HepG2 (cell line): ENCODE results near the gene VKORC1. TPM values are rescaled to one million over a fixed set of nuclear protein-coding genes. Genes with fewer than 3 reads are reported as not detected.

Experiments used
- ATF1 ChIP-seq: IDR thresholded peaks from 2 replicates; pipeline ENCODE4 v1.6.1; 2016; ENCODE audit warnings: mild to moderate bottlenecking, control low read depth
- GABPB1 ChIP-seq: IDR thresholded peaks from 2 replicates; pipeline ENCODE4 v1.6.1; 2016; ENCODE audit warnings: mild to moderate bottlenecking, missing genetic modification reagents, moderate library complexity, missing compliant biosample characterization
- GFI1 ChIP-seq: sonication (generic); formaldehyde crosslinking; IDR thresholded peaks from 2 replicates; pipeline ENCODE4 v1.5.0; 2020; ENCODE audit warnings: missing genetic modification reagents, mild to moderate bottlenecking, borderline replicate concordance
- GLMP ChIP-seq: sonication (generic); formaldehyde crosslinking; IDR thresholded peaks from 2 replicates; pipeline ENCODE4 v1.9.0; 2021; ENCODE audit warnings: missing genetic modification reagents, mild to moderate bottlenecking, borderline replicate concordance
- MEIS1 ChIP-seq: sonication (generic); formaldehyde crosslinking; IDR thresholded peaks from 2 replicates; pipeline ENCODE4 v1.9.0; 2021; ENCODE audit warnings: mild to moderate bottlenecking, missing genetic modification reagents, moderate library complexity, borderline replicate concordance
- MZF1 ChIP-seq: sonication (generic); formaldehyde crosslinking; IDR thresholded peaks from 2 replicates; pipeline ENCODE4 v1.8.1; 2023; ENCODE audit warnings: mild to moderate bottlenecking, missing genetic modification reagents, borderline replicate concordance
- ZBTB4 ChIP-seq: sonication (generic); formaldehyde crosslinking; IDR thresholded peaks from 2 replicates; pipeline ENCODE4 v1.4.0; 2020; ENCODE audit warnings: missing genetic modification reagents, mild to moderate bottlenecking, borderline replicate concordance
- ZFP41 ChIP-seq: sonication (generic); formaldehyde crosslinking; IDR thresholded peaks from 2 replicates; pipeline ENCODE4 v1.4.0; 2020; ENCODE audit warnings: mild to moderate bottlenecking, missing genetic modification reagents, borderline replicate concordance
- ZFYVE20 ChIP-seq: sonication (generic); formaldehyde crosslinking; IDR thresholded peaks from 2 replicates; pipeline ENCODE4 v1.8.0; 2023; ENCODE audit warnings: low read depth, mild to moderate bottlenecking, moderate library complexity, missing genetic modification reagents, borderline replicate concordance
- ZSCAN25 ChIP-seq: sonication (generic); formaldehyde crosslinking; IDR thresholded peaks from 2 replicates; pipeline ENCODE4 v1.8.0; 2022; ENCODE audit warnings: mild to moderate bottlenecking, missing genetic modification reagents
- polyA plus RNA-seq, 8 experiments: library from polyadenylated mRNA; depleted of rRNA in 3 of 8; stranded (reverse) in 7 of 8; unstranded in 1 of 8; fragments of >200 nt; fragmentation: Illumina TruSeq in 4 of 8; extraction: Trizol in 4 of 8; gene quantifications; 2 replicates each; pipeline versions ENCODE4 v1.2.1 to v1.2.3, GENCODE V29; 2011 to 2016; ENCODE audit warnings: low read depth in 4 of 8, missing spikeins in 1 of 8, mixed read lengths in 1 of 8; ENCODE audit not compliant: insufficient read depth in 1 of 8
- total RNA-seq, 5 experiments: library from RNA; depleted of rRNA; stranded (reverse); fragments of >200 nt; fragmentation: Illumina TruSeq; extraction: Trizol; gene quantifications; 2 replicates each; pipeline ENCODE4 v1.2.3, GENCODE V29; 2016; ENCODE audit warnings: low read depth in 1 of 5
- TF ChIP-seq, protein P1 (sequence below): fragments of 450-650 bp; IDR thresholded peaks from 2 replicates; pipeline ENCODE4 v1.6.1; 2017; ENCODE audit warnings: mild to moderate bottlenecking
- TF ChIP-seq, protein P2 (sequence below): sonication (generic); formaldehyde crosslinking; IDR thresholded peaks from 2 replicates; pipeline ENCODE4 v1.5.0; 2020; ENCODE audit warnings: mild to moderate bottlenecking, missing genetic modification reagents, borderline replicate concordance

Gene VKORC1
- total and polyA plus RNA-seq, 2 of the 13 experiments (the other 11 are each of a cell fraction or from before 2014, with no cell fraction given): 141 to 615 TPM

GRCh38 chr16:31094424-31095120 is at the start of gene VKORC1 (continued):
- TF ChIP-seq, protein P1, sequence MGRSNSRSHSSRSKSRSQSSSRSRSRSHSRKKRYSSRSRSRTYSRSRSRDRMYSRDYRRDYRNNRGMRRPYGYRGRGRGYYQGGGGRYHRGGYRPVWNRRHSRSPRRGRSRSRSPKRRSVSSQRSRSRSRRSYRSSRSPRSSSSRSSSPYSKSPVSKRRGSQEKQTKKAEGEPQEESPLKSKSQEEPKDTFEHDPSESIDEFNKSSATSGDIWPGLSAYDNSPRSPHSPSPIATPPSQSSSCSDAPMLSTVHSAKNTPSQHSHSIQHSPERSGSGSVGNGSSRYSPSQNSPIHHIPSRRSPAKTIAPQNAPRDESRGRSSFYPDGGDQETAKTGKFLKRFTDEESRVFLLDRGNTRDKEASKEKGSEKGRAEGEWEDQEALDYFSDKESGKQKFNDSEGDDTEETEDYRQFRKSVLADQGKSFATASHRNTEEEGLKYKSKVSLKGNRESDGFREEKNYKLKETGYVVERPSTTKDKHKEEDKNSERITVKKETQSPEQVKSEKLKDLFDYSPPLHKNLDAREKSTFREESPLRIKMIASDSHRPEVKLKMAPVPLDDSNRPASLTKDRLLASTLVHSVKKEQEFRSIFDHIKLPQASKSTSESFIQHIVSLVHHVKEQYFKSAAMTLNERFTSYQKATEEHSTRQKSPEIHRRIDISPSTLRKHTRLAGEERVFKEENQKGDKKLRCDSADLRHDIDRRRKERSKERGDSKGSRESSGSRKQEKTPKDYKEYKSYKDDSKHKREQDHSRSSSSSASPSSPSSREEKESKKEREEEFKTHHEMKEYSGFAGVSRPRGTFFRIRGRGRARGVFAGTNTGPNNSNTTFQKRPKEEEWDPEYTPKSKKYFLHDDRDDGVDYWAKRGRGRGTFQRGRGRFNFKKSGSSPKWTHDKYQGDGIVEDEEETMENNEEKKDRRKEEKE: no peak
- peak; percentile 91 for TF ChIP-seq GABPB1 (CRISPR knock-in tag)
- no peak for TF ChIP-seq ZBTB4 (CRISPR knock-in tag)
- TF ChIP-seq ZFP41 (CRISPR knock-in tag): no peak; the same call in 1 of the 2 replicates
- no peak for TF ChIP-seq MEIS1 (CRISPR knock-in tag)
- no peak for TF ChIP-seq MZF1 (CRISPR knock-in tag)
- TF ChIP-seq ATF1: no peak
- TF ChIP-seq, protein P2, sequence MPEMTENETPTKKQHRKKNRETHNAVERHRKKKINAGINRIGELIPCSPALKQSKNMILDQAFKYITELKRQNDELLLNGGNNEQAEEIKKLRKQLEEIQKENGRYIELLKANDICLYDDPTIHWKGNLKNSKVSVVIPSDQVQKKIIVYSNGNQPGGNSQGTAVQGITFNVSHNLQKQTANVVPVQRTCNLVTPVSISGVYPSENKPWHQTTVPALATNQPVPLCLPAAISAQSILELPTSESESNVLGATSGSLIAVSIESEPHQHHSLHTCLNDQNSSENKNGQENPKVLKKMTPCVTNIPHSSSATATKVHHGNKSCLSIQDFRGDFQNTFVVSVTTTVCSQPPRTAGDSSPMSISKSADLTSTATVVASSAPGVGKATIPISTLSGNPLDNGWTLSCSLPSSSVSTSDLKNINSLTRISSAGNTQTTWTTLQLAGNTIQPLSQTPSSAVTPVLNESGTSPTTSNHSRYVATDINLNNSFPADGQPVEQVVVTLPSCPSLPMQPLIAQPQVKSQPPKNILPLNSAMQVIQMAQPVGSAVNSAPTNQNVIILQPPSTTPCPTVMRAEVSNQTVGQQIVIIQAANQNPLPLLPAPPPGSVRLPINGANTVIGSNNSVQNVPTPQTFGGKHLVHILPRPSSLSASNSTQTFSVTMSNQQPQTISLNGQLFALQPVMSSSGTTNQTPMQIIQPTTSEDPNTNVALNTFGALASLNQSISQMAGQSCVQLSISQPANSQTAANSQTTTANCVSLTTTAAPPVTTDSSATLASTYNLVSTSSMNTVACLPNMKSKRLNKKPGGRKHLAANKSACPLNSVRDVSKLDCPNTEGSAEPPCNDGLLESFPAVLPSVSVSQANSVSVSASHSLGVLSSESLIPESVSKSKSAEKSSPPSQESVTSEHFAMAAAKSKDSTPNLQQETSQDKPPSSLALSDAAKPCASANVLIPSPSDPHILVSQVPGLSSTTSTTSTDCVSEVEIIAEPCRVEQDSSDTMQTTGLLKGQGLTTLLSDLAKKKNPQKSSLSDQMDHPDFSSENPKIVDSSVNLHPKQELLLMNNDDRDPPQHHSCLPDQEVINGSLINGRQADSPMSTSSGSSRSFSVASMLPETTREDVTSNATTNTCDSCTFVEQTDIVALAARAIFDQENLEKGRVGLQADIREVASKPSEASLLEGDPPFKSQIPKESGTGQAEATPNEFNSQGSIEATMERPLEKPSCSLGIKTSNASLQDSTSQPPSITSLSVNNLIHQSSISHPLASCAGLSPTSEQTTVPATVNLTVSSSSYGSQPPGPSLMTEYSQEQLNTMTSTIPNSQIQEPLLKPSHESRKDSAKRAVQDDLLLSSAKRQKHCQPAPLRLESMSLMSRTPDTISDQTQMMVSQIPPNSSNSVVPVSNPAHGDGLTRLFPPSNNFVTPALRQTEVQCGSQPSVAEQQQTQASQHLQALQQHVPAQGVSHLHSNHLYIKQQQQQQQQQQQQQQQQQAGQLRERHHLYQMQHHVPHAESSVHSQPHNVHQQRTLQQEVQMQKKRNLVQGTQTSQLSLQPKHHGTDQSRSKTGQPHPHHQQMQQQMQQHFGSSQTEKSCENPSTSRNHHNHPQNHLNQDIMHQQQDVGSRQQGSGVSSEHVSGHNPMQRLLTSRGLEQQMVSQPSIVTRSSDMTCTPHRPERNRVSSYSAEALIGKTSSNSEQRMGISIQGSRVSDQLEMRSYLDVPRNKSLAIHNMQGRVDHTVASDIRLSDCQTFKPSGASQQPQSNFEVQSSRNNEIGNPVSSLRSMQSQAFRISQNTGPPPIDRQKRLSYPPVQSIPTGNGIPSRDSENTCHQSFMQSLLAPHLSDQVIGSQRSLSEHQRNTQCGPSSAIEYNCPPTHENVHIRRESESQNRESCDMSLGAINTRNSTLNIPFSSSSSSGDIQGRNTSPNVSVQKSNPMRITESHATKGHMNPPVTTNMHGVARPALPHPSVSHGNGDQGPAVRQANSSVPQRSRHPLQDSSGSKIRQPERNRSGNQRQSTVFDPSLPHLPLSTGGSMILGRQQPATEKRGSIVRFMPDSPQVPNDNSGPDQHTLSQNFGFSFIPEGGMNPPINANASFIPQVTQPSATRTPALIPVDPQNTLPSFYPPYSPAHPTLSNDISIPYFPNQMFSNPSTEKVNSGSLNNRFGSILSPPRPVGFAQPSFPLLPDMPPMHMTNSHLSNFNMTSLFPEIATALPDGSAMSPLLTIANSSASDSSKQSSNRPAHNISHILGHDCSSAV (CRISPR knock-in tag): no peak
- TF ChIP-seq GFI1 (CRISPR knock-in tag): 0 out of 2 replicates have a peak, but pooled peaks have one; percentile 47
- peak; percentile 60; the same call in 1 of the 2 replicates for TF ChIP-seq ZFYVE20
- no peak for TF ChIP-seq GLMP (CRISPR knock-in tag)
- TF ChIP-seq ZSCAN25 (CRISPR knock-in tag): no peak
